WTC11 (cell line): ENCODE measurements around the gene MZF1. TPM values are rescaled to one million over a fixed set of nuclear protein-coding genes. Genes with fewer than 3 reads are reported as not detected.

Experiments used
- ATAC-seq: fragments of 200-7000 bp; cut with Tn5 transposase; 2 replicates; pipeline ENCODE4 v1.10.0; 2021; ENCODE audit warnings: mild to moderate bottlenecking, moderate library complexity
- CTCF ChIA-PET: fragments of 300-600 bp; sonication (Branson Sonifier 250); formaldehyde crosslinking; loops from one replicate; lab custom pipeline; 2021; ENCODE audit warnings: antibody characterized with exemption; lab: Charles Lee
- POLR2A ChIA-PET: fragments of 350-600 bp; sonication (Branson Sonifier 250); formaldehyde crosslinking; loops from one replicate; lab custom pipeline; 2021; ENCODE audit warnings: antibody characterized with exemption; lab: Charles Lee
- DNase-seq: peaks from one replicate; pipeline ENCODE4 v3.0.0; 2021; ENCODE audit warnings: low spot score
- H3K27ac Mint-ChIP-seq: 2 replicates; pipeline ENCODE4 v1.8.0; 2021; ENCODE audit warnings: mixed read lengths
- H3K27me3 Mint-ChIP-seq: 2 replicates; pipeline ENCODE4 v1.8.0; 2021; ENCODE audit warnings: low read depth, mild to moderate bottlenecking, moderate library complexity, mixed read lengths
- H3K36me3 Mint-ChIP-seq: 2 replicates; pipeline ENCODE4 v1.8.0; 2021; ENCODE audit warnings: mixed read lengths
- H3K4me1 Mint-ChIP-seq: 2 replicates; pipeline ENCODE4 v1.8.0; 2022; ENCODE audit warnings: mixed read lengths
- H3K4me3 Mint-ChIP-seq: 2 replicates; pipeline ENCODE4 v1.8.0; 2021; ENCODE audit warnings: mild to moderate bottlenecking, moderate library complexity, mixed read lengths
- H3K9me3 Mint-ChIP-seq: 2 replicates; pipeline ENCODE4 v1.8.0; 2021; ENCODE audit warnings: mixed read lengths
- CBFB ChIP-seq: sonication (generic); formaldehyde crosslinking; IDR thresholded peaks from 2 replicates; pipeline ENCODE4 v1.8.1; 2022; ENCODE audit warnings: mild to moderate bottlenecking, low read depth, missing genetic modification reagents
- EMX1 ChIP-seq: fragments of 250-450 bp; sonication (Bioruptor Pico); IDR thresholded peaks from 2 replicates; pipeline ENCODE4 v1.8.0; 2021; ENCODE audit warnings: mild to moderate bottlenecking
- ESRRA ChIP-seq: sonication (generic); formaldehyde crosslinking; IDR thresholded peaks from 2 replicates; pipeline ENCODE4 v1.8.1; 2022; ENCODE audit warnings: mild to moderate bottlenecking, missing genetic modification reagents, borderline replicate concordance
- FOXK1 ChIP-seq: sonication (generic); formaldehyde crosslinking; IDR thresholded peaks from 2 replicates; pipeline ENCODE4 v1.8.0; 2022; ENCODE audit warnings: mild to moderate bottlenecking, moderate library complexity, missing genetic modification reagents
- GRHL2 ChIP-seq: fragments of 250-450 bp; sonication (Bioruptor Pico); IDR thresholded peaks from 2 replicates; pipeline ENCODE4 v1.8.0; 2022; ENCODE audit warnings: mild to moderate bottlenecking, moderate library complexity; ENCODE audit not compliant: insufficient replicate concordance, severe bottlenecking
- HMGA2 ChIP-seq: fragments of 250-450 bp; sonication (Bioruptor Pico); IDR thresholded peaks from 2 replicates; pipeline ENCODE4 v1.4.0; 2021; ENCODE audit warnings: mild to moderate bottlenecking, moderate library complexity
- JUN ChIP-seq: sonication (generic); formaldehyde crosslinking; IDR thresholded peaks from 2 replicates; pipeline ENCODE4 v1.8.0; 2023; ENCODE audit warnings: mild to moderate bottlenecking, missing genetic modification reagents
- MYBL2 ChIP-seq: sonication (generic); formaldehyde crosslinking; IDR thresholded peaks from 2 replicates; pipeline ENCODE4 v1.8.1; 2023; ENCODE audit warnings: mild to moderate bottlenecking, moderate library complexity, missing genetic modification reagents
- NR2C2 ChIP-seq: sonication (generic); formaldehyde crosslinking; IDR thresholded peaks from 2 replicates; pipeline ENCODE4 v1.8.0; 2022; ENCODE audit warnings: mild to moderate bottlenecking, missing genetic modification reagents
- RELA ChIP-seq: sonication (generic); formaldehyde crosslinking; IDR thresholded peaks from 2 replicates; pipeline ENCODE4 v1.8.1; 2022; ENCODE audit warnings: missing genetic modification reagents, mild to moderate bottlenecking, borderline replicate concordance
- SMAD3 ChIP-seq: sonication (generic); formaldehyde crosslinking; IDR thresholded peaks from 2 replicates; pipeline ENCODE4 v1.8.0; 2022; ENCODE audit warnings: missing genetic modification reagents, mild to moderate bottlenecking, borderline replicate concordance
- SMAD4 ChIP-seq: sonication (generic); formaldehyde crosslinking; IDR thresholded peaks from 2 replicates; pipeline ENCODE4 v1.8.0; 2022; ENCODE audit warnings: mild to moderate bottlenecking, missing genetic modification reagents
- TCF7 ChIP-seq: sonication (generic); formaldehyde crosslinking; IDR thresholded peaks from 2 replicates; pipeline ENCODE4 v1.8.0; 2022; ENCODE audit warnings: mild to moderate bottlenecking, low read depth, missing genetic modification reagents, moderate library complexity
- ZNF219 ChIP-seq: sonication (generic); formaldehyde crosslinking; IDR thresholded peaks from 2 replicates; pipeline ENCODE4 v1.8.0; 2023; ENCODE audit warnings: missing genetic modification reagents, mild to moderate bottlenecking, borderline replicate concordance
- ZNF416 ChIP-seq: fragments of 250-450 bp; sonication (Bioruptor Pico); IDR thresholded peaks from 2 replicates; pipeline ENCODE4 v1.9.0; 2021; ENCODE audit warnings: mild to moderate bottlenecking, inconsistent platforms
- total RNA-seq: library from RNA; stranded (reverse); gene quantifications from 3 replicates; pipeline ENCODE4 v1.2.3, GENCODE V29; 2021
- TF ChIP-seq, protein P1 (sequence below): sonication (generic); formaldehyde crosslinking; IDR thresholded peaks from 2 replicates; pipeline ENCODE4 v1.8.0; 2023; ENCODE audit warnings: missing genetic modification reagents, mild to moderate bottlenecking, borderline replicate concordance
- TF ChIP-seq, protein P2 (sequence below): sonication (generic); formaldehyde crosslinking; IDR thresholded peaks from 2 replicates; pipeline ENCODE4 v1.8.0; 2022; ENCODE audit warnings: mild to moderate bottlenecking, missing genetic modification reagents
- TF ChIP-seq, protein P3 (sequence below): sonication (generic); formaldehyde crosslinking; conservative IDR thresholded peaks from 2 replicates; pipeline ENCODE4 v1.8.1; 2023; ENCODE audit warnings: mild to moderate bottlenecking, low read depth, missing genetic modification reagents, moderate library complexity
- TF ChIP-seq, protein P4 (sequence below): fragments of 250-450 bp; sonication (Bioruptor Pico); IDR thresholded peaks from 2 replicates; pipeline ENCODE4 v2.1.2; 2022; ENCODE audit warnings: mild to moderate bottlenecking, moderate library complexity
- TF ChIP-seq, protein P5 (sequence below): fragments of 250-450 bp; sonication (Bioruptor Pico); IDR thresholded peaks from 2 replicates; pipeline ENCODE4 v1.9.0; 2021; ENCODE audit warnings: mild to moderate bottlenecking
- TF ChIP-seq, protein P6 (sequence below): sonication (generic); formaldehyde crosslinking; IDR thresholded peaks from 2 replicates; pipeline ENCODE4 v1.8.0; 2022; ENCODE audit warnings: mild to moderate bottlenecking, missing genetic modification reagents

The MZF1 gene
- total RNA-seq, 1 experiment from 2014 or later, result 22.2 TPM

DNA sequence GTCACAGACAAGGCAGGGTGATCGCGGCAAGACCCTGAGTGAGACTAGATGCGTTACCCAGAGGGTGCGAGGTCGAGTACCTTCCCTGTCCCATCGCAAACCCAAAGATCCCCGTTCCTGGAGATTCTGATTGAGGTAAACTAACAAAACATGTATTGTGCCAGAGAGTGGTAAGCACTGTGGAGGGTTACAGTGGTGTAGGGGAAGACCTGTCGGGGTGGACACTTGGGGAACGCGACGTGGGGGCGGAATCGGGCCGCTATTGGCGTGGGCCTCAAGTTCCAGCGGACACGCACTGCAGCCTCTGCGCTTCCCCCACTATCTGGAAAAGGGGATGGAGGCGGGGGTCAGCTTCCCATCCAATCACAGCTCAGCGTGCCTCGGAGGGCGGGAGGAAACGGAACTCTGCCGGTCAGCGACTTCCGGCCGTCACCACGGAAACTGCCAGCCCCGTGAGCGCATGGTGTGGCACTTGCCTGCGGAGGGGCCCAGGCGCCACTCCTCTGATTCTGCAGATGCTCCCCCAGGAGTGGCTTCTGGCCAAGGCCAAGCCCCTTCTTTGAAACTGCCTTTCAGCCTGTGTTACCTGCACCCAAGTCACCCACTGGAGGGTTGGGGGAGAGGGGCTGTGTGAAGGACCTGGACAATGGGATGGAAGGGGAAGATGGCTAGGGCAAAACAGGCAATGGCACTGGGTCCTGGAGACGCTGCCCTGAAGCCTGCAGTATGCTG is 13.7 kb downstream of the MZF1 start (continued):
- no peak for TF ChIP-seq GRHL2 (CRISPR knock-in tag)
- no peak; the same call in 1 of the 2 replicates for TF ChIP-seq SMAD3
- TF ChIP-seq ZNF219 (CRISPR knock-in tag), result 0 out of 2 replicates have a peak, but pooled peaks have one; percentile 91
- 0 out of 2 replicates have a peak, but pooled peaks have one; percentile 36 for TF ChIP-seq ESRRA (CRISPR knock-in tag)
- 0 out of 2 replicates have a peak, but pooled peaks have one; percentile 4 for TF ChIP-seq HMGA2 (CRISPR knock-in tag)
- TF ChIP-seq EMX1 (CRISPR knock-in tag), result no peak
- TF ChIP-seq CBFB (CRISPR knock-in tag), result no peak
- TF ChIP-seq, protein P1, sequence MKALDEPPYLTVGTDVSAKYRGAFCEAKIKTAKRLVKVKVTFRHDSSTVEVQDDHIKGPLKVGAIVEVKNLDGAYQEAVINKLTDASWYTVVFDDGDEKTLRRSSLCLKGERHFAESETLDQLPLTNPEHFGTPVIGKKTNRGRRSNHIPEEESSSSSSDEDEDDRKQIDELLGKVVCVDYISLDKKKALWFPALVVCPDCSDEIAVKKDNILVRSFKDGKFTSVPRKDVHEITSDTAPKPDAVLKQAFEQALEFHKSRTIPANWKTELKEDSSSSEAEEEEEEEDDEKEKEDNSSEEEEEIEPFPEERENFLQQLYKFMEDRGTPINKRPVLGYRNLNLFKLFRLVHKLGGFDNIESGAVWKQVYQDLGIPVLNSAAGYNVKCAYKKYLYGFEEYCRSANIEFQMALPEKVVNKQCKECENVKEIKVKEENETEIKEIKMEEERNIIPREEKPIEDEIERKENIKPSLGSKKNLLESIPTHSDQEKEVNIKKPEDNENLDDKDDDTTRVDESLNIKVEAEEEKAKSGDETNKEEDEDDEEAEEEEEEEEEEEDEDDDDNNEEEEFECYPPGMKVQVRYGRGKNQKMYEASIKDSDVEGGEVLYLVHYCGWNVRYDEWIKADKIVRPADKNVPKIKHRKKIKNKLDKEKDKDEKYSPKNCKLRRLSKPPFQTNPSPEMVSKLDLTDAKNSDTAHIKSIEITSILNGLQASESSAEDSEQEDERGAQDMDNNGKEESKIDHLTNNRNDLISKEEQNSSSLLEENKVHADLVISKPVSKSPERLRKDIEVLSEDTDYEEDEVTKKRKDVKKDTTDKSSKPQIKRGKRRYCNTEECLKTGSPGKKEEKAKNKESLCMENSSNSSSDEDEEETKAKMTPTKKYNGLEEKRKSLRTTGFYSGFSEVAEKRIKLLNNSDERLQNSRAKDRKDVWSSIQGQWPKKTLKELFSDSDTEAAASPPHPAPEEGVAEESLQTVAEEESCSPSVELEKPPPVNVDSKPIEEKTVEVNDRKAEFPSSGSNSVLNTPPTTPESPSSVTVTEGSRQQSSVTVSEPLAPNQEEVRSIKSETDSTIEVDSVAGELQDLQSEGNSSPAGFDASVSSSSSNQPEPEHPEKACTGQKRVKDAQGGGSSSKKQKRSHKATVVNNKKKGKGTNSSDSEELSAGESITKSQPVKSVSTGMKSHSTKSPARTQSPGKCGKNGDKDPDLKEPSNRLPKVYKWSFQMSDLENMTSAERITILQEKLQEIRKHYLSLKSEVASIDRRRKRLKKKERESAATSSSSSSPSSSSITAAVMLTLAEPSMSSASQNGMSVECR (CRISPR knock-in tag), result peak; percentile 81; the same call in 1 of the 2 replicates

DNA sequence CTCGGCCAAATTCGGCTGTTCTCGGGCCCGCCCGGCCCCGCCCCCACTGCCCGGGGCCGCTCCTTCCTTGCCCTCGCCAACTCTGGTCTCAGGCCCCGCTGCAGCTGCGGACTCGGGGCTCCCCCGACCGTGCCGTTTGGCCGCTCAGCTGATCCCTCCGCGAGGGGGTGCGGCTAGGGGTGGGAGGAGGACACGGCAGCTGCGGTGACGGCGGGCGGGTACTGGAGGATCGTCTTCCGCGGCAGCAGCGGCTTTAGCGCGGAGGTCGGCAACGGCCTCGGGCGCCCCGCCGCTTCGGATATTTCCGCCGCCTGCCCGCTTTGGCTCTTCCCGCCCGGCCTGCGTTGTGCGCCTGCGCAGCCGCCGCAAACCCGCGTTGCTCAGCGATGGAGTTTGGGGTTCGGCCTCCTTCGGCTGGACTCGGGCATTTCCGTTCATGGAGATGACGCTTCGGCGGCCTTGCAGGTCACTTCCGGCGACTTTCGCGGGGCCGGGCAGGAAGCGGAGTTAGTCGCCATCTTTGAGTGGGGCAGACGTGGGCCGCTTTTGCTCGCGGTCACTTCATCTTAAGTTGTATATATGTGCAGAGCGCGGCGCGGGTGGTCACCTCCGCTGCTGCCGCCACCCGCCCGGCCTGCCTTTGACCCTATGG is 14.4 kb downstream of the MZF1 start:
- peaks cover 41% of the 10 kb centered on the region for H3K4me1 Mint-ChIP-seq
- no peaks in the 10 kb centered on the region for H3K9me3 Mint-ChIP-seq
- ChIA-PET CTCF (interaction anchor here (0.9 to 2.4 kb wide), 6 partner anchors 16 to 45 kb away, joined by 3 to 19 read pairs (median 7); partner anchors contain the start of gene ZBTB45), POLR2A (interaction anchor here (0.6 to 2.8 kb wide), 6 partner anchors 13 to 656 kb away, joined by 3 to 12 read pairs (median 6); partner anchors contain the start of genes TRIM28 and ZBTB45)
- ATAC-seq (peak; percentile 59), DNase-seq (peak; percentile 100)
- peak overlapping the region; percentile 97 for H3K4me3 Mint-ChIP-seq
- peaks cover 43% of the 10 kb centered on the region for H3K27me3 Mint-ChIP-seq
- H3K27ac Mint-ChIP-seq, result peak overlapping the region; percentile 100
- peaks cover 17% of the 10 kb centered on the region for H3K36me3 Mint-ChIP-seq
- TF ChIP-seq NR2C2, result no peak
- TF ChIP-seq, protein P2, sequence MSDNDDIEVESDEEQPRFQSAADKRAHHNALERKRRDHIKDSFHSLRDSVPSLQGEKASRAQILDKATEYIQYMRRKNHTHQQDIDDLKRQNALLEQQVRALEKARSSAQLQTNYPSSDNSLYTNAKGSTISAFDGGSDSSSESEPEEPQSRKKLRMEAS (CRISPR knock-in tag), result peak; percentile 49; the same call in 1 of the 2 replicates
- TF ChIP-seq, protein P3, sequence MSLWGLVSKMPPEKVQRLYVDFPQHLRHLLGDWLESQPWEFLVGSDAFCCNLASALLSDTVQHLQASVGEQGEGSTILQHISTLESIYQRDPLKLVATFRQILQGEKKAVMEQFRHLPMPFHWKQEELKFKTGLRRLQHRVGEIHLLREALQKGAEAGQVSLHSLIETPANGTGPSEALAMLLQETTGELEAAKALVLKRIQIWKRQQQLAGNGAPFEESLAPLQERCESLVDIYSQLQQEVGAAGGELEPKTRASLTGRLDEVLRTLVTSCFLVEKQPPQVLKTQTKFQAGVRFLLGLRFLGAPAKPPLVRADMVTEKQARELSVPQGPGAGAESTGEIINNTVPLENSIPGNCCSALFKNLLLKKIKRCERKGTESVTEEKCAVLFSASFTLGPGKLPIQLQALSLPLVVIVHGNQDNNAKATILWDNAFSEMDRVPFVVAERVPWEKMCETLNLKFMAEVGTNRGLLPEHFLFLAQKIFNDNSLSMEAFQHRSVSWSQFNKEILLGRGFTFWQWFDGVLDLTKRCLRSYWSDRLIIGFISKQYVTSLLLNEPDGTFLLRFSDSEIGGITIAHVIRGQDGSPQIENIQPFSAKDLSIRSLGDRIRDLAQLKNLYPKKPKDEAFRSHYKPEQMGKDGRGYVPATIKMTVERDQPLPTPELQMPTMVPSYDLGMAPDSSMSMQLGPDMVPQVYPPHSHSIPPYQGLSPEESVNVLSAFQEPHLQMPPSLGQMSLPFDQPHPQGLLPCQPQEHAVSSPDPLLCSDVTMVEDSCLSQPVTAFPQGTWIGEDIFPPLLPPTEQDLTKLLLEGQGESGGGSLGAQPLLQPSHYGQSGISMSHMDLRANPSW (CRISPR knock-in tag), result no peak
- TF ChIP-seq, protein P4, sequence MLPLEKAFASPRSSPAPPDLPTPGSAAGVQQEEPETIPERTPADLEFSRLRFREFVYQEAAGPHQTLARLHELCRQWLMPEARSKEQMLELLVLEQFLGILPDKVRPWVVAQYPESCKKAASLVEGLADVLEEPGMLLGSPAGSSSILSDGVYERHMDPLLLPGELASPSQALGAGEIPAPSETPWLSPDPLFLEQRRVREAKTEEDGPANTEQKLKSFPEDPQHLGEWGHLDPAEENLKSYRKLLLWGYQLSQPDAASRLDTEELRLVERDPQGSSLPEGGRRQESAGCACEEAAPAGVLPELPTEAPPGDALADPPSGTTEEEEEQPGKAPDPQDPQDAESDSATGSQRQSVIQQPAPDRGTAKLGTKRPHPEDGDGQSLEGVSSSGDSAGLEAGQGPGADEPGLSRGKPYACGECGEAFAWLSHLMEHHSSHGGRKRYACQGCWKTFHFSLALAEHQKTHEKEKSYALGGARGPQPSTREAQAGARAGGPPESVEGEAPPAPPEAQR (CRISPR knock-in tag), result no peak
- TF ChIP-seq FOXK1 (CRISPR knock-in tag), result peak; percentile 53; the same call in 1 of the 2 replicates
- TF ChIP-seq, protein P5, sequence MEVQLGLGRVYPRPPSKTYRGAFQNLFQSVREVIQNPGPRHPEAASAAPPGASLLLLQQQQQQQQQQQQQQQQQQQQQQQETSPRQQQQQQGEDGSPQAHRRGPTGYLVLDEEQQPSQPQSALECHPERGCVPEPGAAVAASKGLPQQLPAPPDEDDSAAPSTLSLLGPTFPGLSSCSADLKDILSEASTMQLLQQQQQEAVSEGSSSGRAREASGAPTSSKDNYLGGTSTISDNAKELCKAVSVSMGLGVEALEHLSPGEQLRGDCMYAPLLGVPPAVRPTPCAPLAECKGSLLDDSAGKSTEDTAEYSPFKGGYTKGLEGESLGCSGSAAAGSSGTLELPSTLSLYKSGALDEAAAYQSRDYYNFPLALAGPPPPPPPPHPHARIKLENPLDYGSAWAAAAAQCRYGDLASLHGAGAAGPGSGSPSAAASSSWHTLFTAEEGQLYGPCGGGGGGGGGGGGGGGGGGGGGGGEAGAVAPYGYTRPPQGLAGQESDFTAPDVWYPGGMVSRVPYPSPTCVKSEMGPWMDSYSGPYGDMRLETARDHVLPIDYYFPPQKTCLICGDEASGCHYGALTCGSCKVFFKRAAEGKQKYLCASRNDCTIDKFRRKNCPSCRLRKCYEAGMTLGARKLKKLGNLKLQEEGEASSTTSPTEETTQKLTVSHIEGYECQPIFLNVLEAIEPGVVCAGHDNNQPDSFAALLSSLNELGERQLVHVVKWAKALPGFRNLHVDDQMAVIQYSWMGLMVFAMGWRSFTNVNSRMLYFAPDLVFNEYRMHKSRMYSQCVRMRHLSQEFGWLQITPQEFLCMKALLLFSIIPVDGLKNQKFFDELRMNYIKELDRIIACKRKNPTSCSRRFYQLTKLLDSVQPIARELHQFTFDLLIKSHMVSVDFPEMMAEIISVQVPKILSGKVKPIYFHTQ (CRISPR knock-in tag), result no peak
- no peak for TF ChIP-seq SMAD4 (CRISPR knock-in tag)
- TF ChIP-seq RELA, result no peak
- 0 out of 2 replicates have a peak, but pooled peaks have one; percentile 51 for TF ChIP-seq MYBL2
- no peak for TF ChIP-seq ZNF416 (CRISPR knock-in tag)
- TF ChIP-seq JUN (CRISPR knock-in tag), result no peak
- no peak for TF ChIP-seq TCF7 (CRISPR knock-in tag)
- TF ChIP-seq, protein P6, sequence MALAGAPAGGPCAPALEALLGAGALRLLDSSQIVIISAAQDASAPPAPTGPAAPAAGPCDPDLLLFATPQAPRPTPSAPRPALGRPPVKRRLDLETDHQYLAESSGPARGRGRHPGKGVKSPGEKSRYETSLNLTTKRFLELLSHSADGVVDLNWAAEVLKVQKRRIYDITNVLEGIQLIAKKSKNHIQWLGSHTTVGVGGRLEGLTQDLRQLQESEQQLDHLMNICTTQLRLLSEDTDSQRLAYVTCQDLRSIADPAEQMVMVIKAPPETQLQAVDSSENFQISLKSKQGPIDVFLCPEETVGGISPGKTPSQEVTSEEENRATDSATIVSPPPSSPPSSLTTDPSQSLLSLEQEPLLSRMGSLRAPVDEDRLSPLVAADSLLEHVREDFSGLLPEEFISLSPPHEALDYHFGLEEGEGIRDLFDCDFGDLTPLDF (CRISPR knock-in tag), result no peak
- TF ChIP-seq SMAD3, result no peak
